ENCODE results near the gene TMEM198.
A peak's percentile ranks its signal among the peaks of the same experiment; 100 is the strongest.

DNA sequence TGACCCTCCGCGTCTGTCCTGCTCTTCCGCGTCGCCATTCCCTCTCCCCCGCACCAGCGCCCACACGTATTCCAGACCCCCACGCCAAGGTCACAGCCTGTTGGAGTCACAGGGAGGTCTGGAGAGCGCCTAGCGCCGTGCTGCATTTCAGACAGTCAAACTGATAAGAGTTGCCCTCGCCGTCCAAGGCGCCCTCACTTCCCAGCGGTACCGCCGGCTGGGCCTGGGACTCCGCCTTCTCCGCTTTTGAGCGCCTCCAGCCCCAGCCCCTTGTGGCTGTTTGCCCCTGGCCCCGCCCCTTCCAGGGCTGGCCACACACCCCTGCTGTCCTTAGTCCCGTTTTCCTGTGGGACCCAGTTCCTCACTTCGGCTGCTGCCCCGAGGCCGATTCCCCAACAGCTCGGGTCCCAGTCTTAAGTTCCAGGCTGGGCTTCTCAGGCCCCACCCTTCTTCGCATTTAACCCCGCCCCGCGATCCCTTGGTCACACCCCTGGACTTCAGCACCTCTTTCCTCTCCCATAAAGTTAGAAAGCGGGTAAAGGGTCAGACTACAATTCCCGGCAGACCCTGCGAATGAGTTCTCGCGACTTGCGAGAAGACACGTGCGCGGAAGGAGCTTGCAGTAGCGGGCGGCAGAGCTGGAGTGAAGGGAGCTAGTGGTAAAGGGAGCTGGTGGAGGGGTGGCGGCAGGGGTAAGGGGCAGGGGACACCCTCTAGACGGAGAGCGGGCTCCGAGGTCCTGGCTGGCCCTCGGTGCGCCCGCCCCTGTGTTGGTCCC, 45.4 kb upstream of the TMEM198 start, which contains the start of gene GMPPA:
- TF ChIP-seq, protein P1, sequence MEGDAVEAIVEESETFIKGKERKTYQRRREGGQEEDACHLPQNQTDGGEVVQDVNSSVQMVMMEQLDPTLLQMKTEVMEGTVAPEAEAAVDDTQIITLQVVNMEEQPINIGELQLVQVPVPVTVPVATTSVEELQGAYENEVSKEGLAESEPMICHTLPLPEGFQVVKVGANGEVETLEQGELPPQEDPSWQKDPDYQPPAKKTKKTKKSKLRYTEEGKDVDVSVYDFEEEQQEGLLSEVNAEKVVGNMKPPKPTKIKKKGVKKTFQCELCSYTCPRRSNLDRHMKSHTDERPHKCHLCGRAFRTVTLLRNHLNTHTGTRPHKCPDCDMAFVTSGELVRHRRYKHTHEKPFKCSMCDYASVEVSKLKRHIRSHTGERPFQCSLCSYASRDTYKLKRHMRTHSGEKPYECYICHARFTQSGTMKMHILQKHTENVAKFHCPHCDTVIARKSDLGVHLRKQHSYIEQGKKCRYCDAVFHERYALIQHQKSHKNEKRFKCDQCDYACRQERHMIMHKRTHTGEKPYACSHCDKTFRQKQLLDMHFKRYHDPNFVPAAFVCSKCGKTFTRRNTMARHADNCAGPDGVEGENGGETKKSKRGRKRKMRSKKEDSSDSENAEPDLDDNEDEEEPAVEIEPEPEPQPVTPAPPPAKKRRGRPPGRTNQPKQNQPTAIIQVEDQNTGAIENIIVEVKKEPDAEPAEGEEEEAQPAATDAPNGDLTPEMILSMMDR (IDR thresholded peaks at IDR 0.05) = peak in 2 of 6 experiments; percentile 14 to 20
- peak; percentile 62 to 67 for TF ChIP-seq POLR2A (IDR thresholded peaks at IDR 0.05)
